ENCODE measurements around the gene B3GNT2.

Gene B3GNT2

DNA sequence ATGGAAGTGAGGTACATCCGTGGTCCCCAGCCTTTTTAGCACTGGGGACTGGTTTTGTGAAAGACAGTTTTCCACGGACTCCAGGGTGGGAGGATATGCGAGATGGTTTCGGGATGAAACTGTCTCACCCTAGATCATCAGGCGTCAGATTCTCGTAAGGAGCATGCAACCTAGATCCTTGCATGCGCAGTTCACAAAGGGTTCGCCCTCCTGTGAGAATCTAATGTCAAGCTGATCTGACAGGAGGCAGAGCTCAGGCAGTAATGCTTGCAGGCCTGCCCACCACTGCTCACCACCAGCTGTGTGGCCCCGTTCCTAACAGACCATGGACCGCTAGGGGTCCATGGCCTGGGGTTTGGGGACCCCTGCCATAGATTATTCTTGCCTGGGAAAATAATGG, 11.6 kb downstream of the B3GNT2 start:
- no peak for DNase-seq

- no peak for DNase-seq
These were observed 12.3 kb downstream of the B3GNT2 start for GRCh38 chr2:62208074-62208757.

DNA sequence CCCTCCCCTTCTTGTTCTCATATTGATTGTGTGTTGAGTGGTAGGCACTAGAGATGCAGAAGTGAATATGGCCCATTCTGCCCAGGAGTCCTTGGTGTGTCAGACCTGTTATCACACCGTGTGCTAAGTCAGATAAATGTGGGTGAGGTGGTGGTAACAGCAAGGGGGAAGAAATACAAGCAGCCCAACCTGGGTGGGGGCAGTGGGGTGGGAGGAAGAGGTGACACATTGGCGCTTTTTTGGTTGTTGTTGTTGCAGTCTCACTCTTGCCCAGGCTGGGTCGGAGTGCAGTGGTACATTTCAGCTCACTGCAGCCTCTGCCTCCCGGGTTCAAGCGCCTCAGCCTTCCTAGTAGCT, 12.8 kb downstream of the B3GNT2 start:
- no peak for DNase-seq

DNA sequence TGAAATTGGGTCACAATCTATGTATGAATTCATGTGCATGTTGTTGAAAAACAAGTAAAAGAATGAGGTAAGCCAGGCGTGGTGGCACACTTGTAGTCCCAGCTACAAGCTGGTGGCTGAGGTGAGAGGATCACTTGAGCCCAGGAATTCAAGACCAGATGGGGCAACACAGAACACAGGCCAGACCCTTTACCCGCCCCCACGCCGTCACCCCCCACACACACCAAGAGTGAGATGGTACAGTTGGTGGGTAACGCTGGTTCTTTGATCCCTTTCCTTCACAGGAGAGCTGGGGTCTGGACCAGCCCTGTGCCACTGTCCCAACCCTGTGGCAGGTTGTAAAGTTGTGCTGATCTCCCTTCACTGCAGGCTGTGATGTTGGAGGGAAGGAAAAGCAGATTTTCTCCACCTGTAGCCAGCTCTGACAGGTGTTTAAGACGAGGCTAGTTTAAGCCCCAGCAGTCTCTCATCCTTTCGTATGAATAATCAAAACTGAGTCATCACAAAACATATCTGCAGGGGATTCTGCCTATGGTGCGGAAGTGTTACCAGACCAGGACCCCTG, 13.6 kb downstream of the B3GNT2 start:
- DNase-seq, result no peak

DNA sequence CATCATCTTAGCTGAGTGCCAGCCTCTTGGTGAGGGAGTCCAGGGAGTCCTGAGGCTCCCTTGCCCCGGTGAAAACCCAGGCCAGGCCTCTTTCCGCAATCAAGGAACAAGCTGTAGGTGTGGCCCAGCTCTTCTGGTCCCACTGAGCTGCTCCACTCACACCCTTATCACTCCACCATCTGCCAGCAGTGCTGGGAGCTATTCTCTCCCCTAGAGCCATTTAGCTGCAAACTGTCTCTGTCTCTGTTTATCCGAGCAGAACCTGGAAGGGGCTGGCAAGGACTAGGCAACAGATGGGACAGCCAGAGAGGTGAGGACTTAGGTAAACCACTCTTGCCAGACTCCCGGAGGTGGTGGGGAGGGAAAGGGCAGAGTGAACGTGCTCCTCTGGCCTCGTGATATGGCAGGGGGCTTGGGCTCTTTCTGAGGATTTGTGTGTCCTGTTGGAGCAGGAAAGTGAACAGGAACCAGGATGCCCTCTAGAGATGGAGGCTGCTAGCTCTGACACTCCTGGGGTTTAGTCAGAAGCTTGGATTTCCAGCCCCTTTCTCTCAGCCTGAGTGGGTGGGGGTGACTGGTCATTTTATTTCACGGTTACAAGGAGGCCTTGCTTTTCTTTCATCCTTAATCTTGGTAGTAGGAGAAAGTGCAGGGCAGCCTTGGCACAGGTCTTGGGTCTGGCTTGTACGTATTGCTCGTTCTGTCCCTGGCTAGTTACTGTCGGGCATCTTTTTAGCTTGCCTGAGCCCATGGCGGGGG, 19.6 kb downstream of the B3GNT2 start:
- DNase-seq, result no peak

- no peak for DNase-seq
These were observed 20.2 kb downstream of the B3GNT2 start for GRCh38 chr2:62216113-62216512.

GRCh38 chr2:62216616-62217015, 20.7 kb downstream of the B3GNT2 start:
- no peak for DNase-seq

DNA sequence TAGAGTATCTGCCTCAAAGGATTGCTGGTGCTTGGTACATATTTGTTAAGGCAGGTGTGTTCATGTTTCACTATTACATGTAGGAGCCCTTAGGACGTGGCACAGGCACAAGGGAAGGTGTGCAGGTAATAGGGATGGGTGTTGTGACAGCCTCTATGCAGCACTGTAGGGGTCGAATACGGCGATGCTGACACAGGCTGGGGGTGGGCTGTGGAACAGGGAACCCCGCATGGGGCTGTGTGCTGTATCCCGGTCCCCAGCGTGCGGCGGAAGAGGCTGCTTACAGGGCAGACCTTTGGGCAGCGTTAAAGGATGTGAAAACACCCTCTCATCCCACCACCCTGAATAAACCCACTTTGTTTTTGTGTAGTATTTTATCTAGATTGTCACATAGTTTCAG, 21.5 kb downstream of the B3GNT2 start:
- no peak for DNase-seq

DNA sequence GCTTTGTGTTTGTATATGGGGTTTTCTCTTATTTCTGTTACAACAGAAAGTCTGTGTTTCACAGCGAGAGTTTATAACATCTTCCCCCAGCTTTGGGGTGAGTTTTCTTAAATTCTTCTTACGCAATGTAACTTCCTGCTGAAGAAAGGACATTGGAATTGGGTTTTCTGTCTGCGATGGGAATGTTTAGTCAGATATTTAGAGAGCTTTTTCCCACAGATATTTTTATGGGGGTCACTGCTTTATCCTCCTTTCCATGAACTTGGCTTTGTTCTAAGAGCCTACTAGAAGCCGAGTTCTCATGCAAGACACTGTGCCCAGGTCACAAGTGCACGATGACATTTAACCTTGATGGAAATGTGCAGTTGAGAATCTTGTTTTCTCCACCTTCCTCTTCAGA, 22.1 kb downstream of the B3GNT2 start:
- DNase-seq, result no peak

GRCh38 chr2:62219407-62220159, 23.7 kb downstream of the B3GNT2 start:
- DNase-seq, result no peak

DNA sequence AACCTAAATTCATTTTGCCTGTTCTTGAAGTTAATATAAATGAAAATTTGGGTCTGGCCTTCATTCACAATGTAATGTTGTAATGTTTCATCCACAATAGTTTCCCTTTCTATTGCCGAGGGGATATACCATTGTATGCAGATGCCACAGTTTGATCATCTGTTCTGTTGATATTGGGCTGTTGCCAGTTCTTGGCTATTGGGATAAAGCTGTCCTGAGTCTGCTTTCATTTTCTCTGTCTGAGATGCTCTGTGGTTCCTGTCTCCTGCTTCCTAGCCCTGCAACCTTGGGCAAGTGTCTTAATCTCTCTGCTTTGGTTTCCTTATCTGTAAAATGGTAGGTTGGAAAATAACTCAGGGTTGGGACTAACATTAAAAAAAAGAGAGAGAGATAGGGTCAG, 25.2 kb downstream of the B3GNT2 start:
- DNase-seq, result no peak

DNA sequence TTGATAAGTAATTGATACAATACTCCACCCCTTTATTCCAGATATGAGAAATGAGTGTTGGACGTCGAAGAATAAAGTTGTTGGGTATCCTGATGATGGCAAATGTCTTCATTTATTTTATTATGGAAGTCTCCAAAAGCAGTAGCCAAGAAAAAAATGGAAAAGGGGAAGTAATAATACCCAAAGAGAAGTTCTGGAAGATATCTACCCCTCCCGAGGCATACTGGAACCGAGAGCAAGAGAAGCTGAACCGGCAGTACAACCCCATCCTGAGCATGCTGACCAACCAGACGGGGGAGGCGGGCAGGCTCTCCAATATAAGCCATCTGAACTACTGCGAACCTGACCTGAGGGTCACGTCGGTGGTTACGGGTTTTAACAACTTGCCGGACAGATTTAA, 26.3 kb downstream of the B3GNT2 start:
- DNase-seq, result no peak

GRCh38 chr2:62222674-62223073, 26.8 kb downstream of the B3GNT2 start:
- no peak for DNase-seq

DNA sequence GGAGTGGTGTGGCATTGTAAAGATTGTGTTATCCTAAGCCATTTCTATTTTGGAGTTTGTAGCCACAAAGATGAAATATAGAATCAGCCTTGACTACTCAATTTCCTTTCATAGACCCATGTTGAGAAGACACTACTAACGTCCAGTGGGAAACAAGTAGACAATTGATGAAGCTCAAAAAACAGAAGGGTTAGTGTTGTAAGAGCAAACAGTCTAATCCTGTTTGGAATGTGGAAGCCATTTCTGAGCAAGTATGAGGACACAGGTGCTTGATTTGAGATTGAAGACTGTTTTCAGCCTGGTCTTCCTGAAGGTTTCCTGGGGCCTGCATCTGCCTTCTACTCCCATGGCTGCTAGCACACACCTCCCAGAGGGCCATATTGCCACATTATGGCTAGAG, 29.1 kb downstream of the B3GNT2 start:
- DNase-seq, result no peak

GRCh38 chr2:62227386-62228075, 31.6 kb downstream of the B3GNT2 start:
- DNase-seq, result peak in 1 of 2 experiments; percentile 9

- peak; percentile 88 to 91 for DNase-seq
These were observed 33.2 kb downstream of the B3GNT2 start for GRCh38 chr2:62229082-62229605.

DNA sequence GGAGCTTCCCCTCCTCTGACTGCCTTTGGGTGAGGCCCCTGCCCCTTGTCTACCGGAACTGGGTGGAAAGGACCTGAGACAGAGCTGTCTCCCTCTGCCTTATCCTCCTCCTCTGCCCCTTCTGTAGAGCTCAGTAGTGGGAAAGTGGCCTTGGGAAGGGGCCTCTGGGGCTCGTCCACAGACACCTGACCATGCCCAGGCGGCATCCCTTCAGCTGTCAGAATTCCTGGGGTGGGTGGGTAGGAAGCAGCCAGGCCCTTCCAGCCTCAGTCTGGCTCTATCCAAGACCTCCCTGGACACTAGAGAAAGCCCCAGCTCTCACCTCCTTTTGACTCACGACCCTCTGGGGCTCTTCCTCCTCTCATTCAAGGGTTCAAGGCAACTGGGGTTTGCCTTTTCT, 35.6 kb downstream of the B3GNT2 start:
- no peak for DNase-seq

DNA sequence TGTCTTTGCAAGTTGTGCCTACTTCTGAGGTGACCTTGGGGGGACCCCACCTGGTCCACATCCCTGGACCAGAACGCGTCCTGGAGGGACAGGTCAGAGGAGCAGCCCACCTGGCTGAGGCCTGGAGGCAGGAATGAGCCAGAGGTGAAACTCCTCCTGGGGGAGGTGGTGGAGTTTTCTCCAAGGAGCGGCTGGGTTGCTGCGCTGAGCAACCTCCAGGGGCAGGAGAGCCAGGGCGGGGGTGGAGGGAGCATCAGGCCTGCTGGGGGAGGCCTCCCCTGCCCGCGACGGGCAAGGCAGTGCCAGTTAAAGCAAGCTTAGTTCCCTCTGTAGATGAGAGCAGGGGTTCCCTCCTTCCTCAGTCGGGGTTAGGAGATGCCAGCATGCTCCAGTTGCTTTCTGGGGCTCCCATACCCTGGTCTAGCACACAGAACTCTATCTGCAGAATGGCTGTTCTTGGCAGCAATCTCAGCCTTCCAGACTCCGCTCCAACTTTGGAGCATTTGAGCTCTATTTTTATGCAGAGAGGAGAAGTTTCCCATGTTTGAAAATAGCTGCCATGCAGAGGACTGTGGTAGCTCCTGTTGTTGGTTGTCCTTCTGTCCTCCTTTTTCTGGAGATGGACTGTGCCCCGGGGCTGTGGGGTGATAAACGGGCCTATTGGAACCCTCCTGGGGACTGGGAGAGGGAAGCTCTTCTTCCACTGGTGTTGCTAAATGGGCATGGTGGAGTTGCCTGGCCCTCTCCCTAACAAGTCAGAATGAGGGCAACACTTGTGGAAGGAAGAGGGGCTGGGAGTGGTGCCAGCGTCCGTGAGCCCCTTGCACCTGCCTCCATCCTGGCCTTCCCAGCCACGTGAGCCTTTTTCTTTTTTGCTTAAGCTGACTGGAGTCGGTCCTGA, 39.1 kb downstream of the B3GNT2 start:
- no peak for DNase-seq

DNA sequence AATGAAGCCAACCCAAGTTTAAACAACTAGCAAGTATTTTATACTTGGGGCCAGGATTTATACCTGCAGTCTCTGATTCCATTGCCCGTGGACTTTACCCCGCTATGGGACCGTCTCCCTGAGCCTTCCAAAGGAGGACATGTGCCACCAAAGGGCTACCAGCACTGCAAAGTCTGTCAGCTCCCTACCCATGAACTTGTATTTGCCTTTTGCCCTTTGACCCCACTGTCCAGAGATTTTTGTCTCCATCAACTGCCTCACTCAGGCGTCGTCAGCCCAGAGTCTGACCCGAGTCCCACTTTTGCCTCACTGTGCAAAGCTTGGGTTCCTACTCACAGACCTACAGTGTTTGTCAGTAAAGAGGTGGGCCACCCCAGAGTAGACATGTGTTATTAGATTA, 40.6 kb downstream of the B3GNT2 start:
- DNase-seq, result no peak

DNA sequence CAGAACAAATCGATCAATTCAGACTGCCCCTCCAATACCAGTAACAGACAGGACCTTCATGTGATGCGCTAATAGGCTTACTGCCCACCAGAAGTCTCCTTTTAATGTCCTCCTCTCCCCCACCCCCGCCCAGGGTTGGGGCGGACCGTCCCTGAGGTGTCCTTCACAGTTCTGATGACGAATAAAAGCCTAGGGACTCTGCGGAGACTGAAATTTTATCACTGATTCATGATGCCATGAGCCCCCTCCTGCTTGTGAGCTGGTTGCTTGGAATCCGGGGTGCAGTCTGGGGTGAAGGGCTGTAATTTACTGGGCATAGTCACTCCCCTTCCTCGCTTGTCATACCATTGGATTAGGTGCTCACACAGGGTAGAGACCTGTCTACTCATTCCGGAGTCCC, 42.3 kb downstream of the B3GNT2 start:
- DNase-seq, result no peak

- no peak for DNase-seq
These were observed 44.6 kb downstream of the B3GNT2 start for GRCh38 chr2:62240546-62240945.

DNA sequence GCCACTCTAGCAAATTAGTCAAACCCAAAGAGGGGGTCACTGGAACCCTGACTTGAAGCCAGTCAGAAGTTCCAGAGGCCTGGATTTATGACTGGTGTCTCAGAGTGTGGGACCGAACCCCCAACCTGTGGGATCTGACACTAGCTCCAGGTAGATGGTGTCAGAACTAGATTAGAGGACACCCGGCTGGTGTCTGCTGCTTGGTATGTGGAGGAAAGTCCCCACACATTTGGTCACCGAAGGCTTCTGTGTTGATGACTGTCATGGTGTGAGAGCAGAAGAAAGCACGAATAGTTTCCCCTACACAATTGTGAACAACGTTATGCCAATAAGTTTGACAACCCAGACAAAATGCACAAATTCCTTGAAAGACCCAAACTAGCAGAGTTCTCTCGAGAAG, 48.1 kb downstream of the B3GNT2 start:
- no peak for DNase-seq
